Ectodermal cell (in vitro differentiated cells): Measurements from ENCODE around the gene KLF13.
A peak's percentile ranks its signal among the peaks of the same experiment; 100 is the strongest.

Experiments
- H3K27ac ChIP-seq: 2 replicates; pipeline ENCODE4 v1.7.0; 2013; ENCODE audit warnings: mild to moderate bottlenecking, low read depth, low read length; ENCODE audit not compliant: insufficient read depth, poor library complexity, severe bottlenecking
- H3K27me3 ChIP-seq: 2 replicates; pipeline ENCODE4 v1.7.0; 2013; ENCODE audit warnings: mild to moderate bottlenecking, low read length; ENCODE audit not compliant: insufficient read depth, control insufficient read depth, poor library complexity, severe bottlenecking
- H3K36me3 ChIP-seq: one replicate; pipeline ENCODE4 v1.7.0; 2013; ENCODE audit warnings: low read length; ENCODE audit not compliant: control insufficient read depth, insufficient read depth
- H3K4me1 ChIP-seq: one replicate; pipeline ENCODE4 v1.7.0; 2013; ENCODE audit warnings: low read length; ENCODE audit not compliant: control insufficient read depth, insufficient read depth
- H3K4me3 ChIP-seq: 2 replicates; pipeline ENCODE4 v1.7.0; 2013; ENCODE audit warnings: low read depth, low read length, control low read depth; ENCODE audit not compliant: insufficient read depth
- H3K9me3 ChIP-seq: 2 replicates; pipeline ENCODE4 v1.7.0; 2013; ENCODE audit warnings: mild to moderate bottlenecking, low read length, moderate library complexity; ENCODE audit not compliant: control insufficient read depth
- WGBS, 2 experiments: methylation state at CpG; one replicate each; pipeline ENCODE4 v1.1.7; 2013; ENCODE audit warnings: missing lambda C conversion rate in 2 of 2; 5-methylcytosine and 5-hydroxymethylcytosine counted together

KLF13 gene

DNA sequence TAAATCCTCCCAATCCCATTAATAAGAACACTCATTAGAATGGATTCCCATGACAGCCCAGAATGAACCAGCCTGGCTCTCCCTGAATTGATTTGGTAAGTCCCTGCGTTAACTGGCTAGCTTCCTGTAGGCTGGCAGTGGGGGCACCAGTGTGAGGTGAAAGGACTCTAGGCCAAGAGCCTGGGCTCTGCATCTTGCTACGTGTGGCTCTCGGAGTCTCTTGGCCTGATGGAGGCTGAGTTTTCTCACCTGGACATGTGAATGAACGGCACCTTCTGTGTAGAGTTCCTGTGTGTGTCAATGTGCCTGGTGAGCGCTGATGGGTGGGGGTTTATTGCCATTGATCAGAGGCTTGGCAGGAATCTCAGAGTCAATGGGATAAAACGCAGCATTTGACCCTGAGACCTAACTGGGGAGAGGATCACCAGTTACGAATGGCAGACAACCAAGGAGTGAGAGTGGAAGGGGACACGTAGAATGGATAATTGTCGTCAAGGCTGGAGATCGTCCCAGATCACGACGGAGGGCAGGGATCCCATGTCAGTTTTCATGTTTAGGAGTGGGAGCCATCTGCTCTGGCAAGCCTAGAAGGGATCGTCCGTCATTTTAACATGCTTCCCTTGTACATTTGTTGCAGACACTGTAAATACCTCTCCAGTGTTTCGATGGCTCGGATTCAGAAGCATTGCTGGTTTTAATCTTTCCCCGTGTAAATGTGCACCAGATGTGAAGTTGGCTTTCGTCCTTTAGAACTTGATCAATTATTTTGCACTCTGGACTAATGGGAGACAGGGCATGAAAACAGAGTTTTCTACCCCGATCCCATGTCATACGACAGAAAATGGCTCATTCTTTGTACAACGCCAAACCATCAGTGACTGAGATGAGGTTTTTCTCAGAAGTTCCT lies 9.0 kb upstream of the KLF13 start:
- 88 to 90% methylated on average over 21 of the region's 21 CpGs for WGBS, 2 experiments
- Histone ChIP-seq H3K36me3 (no peaks in the 10 kb centered on the region), H3K27ac (no peak overlapping the region), H3K4me1 (no peaks in the 10 kb centered on the region), H3K9me3 (no peaks in the 10 kb centered on the region), H3K27me3 (no peaks in the 10 kb centered on the region), H3K4me3 (no peak overlapping the region)

DNA sequence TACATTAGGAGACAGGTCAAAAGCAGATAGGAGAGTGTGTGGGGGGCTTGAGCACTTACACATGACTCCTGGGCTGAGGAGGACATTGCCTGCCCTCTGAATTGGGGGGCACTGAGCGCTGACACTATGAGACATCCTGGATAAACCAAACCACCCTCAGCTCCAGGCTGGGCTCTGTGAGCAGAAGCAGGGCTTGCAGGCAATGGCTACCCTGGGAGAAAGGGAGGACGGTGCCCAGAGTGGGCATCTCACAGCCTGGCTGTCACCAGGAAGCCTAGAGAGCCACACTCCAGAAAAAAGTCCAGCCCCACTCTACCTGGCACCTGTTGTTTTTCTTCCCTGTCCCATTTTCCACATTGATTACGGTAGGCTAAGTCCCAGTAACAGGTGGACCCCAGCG lies 8.2 kb upstream of the KLF13 start:
- Histone ChIP-seq H3K27ac (no peak overlapping the region), H3K9me3 (no peaks in the 10 kb centered on the region), H3K4me3 (no peak overlapping the region), H3K4me1 (no peaks in the 10 kb centered on the region), H3K27me3 (no peaks in the 10 kb centered on the region), H3K36me3 (no peaks in the 10 kb centered on the region)
- 91% methylated on average over 4 of the region's 4 CpGs for WGBS, 2 experiments

DNA sequence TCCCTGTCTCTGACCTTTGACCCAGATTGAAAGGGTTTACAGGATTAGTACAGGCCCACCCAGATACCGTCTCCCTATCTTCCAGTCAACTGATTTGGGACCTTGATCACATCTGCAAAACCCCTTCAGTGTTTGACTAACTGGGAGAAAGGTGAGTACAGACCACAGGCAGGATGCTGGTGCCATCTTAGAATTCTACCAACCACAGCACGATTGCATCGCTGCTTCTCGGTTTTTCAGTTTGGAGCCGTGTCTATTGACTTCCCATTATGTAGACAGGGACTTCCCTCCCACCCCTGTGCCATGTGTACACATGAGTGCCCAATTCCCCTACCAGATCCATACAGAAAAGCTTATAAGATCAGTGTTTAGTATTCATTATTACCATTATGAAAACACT lies 6.6 kb upstream of the KLF13 start:
- H3K9me3 ChIP-seq, result no peaks in the 10 kb centered on the region
- no peaks in the 10 kb centered on the region for H3K36me3 ChIP-seq
- no peak overlapping the region for H3K4me3 ChIP-seq
- 82 to 89% methylated on average over 5 of the region's 5 CpGs for WGBS, 2 experiments
- peaks cover 12% of the 10 kb centered on the region for H3K27me3 ChIP-seq
- no peak overlapping the region for H3K27ac ChIP-seq
- no peaks in the 10 kb centered on the region for H3K4me1 ChIP-seq

DNA sequence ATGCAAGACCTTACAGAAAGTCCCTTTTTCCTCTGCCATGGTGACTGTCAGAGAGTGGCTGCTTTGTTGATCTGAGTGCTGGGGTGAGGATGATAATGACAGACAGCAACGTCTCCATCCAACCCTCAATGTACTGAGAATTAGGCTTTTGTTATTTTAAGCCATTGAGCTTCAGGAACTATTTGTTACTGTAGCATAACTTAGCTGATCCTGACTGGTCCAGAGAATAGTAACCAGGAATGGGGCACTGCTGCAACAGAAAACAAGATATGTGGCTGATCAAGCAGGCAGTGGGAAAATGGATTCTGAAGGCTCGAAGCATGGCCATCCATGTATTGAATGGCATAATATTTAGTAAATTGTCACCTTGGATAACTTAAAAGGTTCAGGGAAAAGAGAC lies 5.2 kb upstream of the KLF13 start:
- Histone ChIP-seq H3K27ac (no peak overlapping the region), H3K4me3 (no peak overlapping the region), H3K36me3 (no peaks in the 10 kb centered on the region), H3K4me1 (peaks cover 3% of the 10 kb centered on the region), H3K9me3 (no peaks in the 10 kb centered on the region), H3K27me3 (peaks cover 20% of the 10 kb centered on the region)
- 99 to 100% methylated on average over 2 of the region's 2 CpGs for WGBS, 2 experiments

DNA sequence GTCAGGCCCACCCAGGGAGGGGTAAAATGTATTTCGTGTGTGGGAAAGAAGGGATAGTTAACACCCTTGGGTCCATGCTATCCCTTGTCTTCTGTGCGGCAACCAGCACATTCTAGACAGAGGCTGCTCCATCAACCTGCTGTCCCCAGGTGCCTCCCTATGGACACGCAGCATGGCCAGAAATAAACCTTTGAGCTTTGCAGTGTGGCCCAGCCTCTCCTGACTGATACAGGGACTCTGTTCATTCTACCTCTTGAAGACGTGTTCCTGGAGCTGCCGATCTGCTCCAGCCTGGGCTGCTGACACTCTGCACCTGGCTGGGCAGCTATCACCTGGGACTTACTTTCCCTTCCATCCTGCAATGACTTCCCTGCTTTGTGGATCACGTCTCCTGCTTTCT lies 4.1 kb upstream of the KLF13 start:
- Histone ChIP-seq H3K36me3 (no peaks in the 10 kb centered on the region), H3K27ac (no peak overlapping the region), H3K4me3 (no peak overlapping the region), H3K27me3 (peaks cover 20% of the 10 kb centered on the region), H3K9me3 (no peaks in the 10 kb centered on the region), H3K4me1 (peaks cover 3% of the 10 kb centered on the region)
- 79% methylated on average over 6 of the region's 6 CpGs for WGBS, 2 experiments

DNA sequence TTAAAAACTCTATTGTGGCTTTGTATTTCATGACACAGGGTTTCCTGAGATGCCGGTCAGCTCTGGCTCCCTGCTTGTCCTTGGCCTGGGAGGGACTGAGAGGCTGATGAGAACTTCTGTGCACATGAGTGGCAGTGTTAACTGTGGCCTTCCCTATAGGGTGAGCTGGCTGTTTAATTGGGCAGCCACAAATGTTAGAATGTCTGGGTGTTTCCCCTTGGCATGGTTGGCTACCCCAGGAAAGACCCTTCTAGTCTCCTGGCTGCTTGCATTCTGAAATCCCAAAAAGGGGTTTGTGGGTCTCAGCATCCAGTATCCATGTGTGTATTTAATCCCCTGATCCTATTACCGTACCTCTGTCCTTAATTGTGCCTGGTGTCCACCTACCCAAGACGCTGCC lies 3.0 kb upstream of the KLF13 start:
- H3K27me3 ChIP-seq, result peaks cover 24% of the 10 kb centered on the region
- peaks cover 6% of the 10 kb centered on the region for H3K4me1 ChIP-seq
- H3K4me3 ChIP-seq, result no peak overlapping the region
- no peak overlapping the region for H3K27ac ChIP-seq
- no peaks in the 10 kb centered on the region for H3K9me3 ChIP-seq
- WGBS, 2 experiments, result 86 to 87% methylated on average over 3 of the region's 3 CpGs
- no peaks in the 10 kb centered on the region for H3K36me3 ChIP-seq

DNA sequence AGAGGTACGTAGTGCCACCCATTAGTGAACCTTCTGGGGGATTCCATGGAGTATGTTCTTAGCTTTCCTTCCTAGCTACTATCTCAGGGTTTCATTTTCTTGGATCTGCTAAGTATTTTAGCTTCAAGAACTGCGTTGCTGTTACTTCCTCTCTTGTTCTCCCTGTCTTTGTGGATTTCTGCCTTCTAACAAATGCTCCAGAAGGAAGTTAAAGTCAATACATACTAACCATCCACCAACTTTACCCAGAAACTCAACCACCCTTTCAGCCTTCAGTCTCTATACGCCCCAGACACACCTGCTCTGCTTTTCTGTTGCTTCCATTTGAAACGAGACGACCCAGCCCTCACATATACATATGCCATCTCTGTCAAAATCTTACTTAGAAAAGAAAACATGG lies 2.4 kb upstream of the KLF13 start:
- peaks cover 9% of the 10 kb centered on the region for H3K4me1 ChIP-seq
- 94 to 97% methylated on average over 4 of the region's 5 CpGs for WGBS, 2 experiments
- H3K27ac ChIP-seq, result no peak overlapping the region
- no peak overlapping the region for H3K4me3 ChIP-seq
- H3K36me3 ChIP-seq, result no peaks in the 10 kb centered on the region
- peaks cover 30% of the 10 kb centered on the region for H3K27me3 ChIP-seq
- no peaks in the 10 kb centered on the region for H3K9me3 ChIP-seq

DNA sequence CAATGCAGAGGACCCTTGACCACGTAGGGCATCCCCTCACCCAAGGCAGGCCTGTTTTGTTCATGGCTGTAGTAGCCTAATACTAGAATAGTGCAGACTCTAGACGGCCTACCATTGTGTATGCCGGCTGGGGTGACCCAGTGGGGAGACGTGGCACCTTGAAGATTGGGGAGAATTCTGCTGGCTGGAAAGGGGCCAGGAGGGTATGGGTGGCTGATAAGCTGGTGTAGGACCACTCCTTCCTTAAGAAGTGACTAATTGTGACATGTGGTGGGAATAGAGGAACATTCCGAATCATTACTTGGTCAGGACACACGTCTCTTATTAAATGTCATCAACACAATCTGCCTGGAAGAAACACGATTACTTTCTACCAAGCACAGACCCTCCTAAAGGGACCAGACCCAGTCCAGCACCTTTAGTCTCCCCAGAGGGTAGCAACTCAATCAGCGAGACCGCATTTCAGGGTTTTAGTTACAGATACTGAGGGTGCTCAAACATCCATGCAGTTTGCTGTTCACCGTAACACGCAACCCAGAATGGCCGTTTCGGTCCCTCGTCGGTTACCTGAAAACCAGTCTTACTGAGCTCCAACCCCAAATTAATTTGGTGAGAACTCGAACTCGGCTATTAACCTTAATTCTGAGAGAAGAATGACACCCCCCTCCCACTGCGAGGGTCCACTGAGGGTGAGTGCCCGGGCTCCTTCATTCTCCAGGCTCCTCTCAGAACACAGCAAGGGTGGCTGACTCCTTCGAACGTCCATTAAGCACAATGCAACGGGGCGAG lies 1.6 kb upstream of the KLF13 start:
- no peaks in the 10 kb centered on the region for H3K36me3 ChIP-seq
- peaks cover 30% of the 10 kb centered on the region for H3K27me3 ChIP-seq
- peak overlapping the region; percentile 77 for H3K4me3 ChIP-seq
- no peak overlapping the region for H3K27ac ChIP-seq
- WGBS, 2 experiments, result 62 to 64% methylated on average over 23 of the region's 23 CpGs
- peaks cover 15% of the 10 kb centered on the region for H3K4me1 ChIP-seq
- H3K9me3 ChIP-seq, result no peaks in the 10 kb centered on the region

DNA sequence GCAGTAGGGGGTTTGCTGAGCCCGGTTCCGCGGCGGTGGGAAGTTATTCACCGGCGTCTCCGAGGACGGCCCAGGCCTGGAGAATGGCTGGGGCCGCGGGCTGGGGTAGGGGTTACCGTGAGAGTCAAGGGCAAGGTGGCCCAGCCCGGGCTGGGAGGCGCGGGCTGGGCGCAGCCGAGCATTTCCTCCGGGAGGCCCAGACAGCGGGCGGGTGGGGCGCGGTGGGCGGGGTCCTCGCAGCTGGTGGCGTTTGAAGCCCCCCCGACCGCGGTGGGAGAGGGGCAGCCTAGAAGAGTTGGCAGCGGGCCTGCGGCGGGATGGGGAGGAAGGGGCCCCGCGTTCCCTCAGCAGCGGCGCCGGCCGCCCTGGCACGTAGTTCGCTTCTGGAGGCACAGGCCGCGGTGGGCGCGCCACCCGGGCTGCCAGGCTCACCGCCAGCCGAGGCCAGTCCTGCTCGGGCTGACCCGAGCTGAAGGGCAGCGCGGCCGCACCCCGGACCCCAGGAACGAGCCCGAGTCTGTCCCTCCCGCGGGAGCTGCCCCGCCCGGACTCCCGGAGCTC lies 960 bp upstream of the KLF13 start:
- H3K27ac ChIP-seq, result peak overlapping the region; percentile 55
- H3K36me3 ChIP-seq, result no peaks in the 10 kb centered on the region
- H3K4me3 ChIP-seq, result peak overlapping the region; percentile 77
- no peaks in the 10 kb centered on the region for H3K9me3 ChIP-seq
- peaks cover 17% of the 10 kb centered on the region for H3K4me1 ChIP-seq
- WGBS, 2 experiments, result 0 to 1% methylated on average over 58 of the region's 58 CpGs
- peaks cover 30% of the 10 kb centered on the region for H3K27me3 ChIP-seq
